Liver (tissue), 9 donors: Measurements from ENCODE around the gene ACOXL. TPM values are rescaled to one million over a fixed set of nuclear protein-coding genes. Genes with fewer than 3 reads are reported as not detected.

ENCODE experiments used
- DNase-seq: peaks from one replicate; pipeline ENCODE4 v3.0.0-alpha.2; 2017; ENCODE audit warnings: low spot score
- H3K27ac ChIP-seq, 2 donors: one replicate each; pipeline ENCODE4 v1.7.0; 2013; ENCODE audit warnings: inconsistent platforms in 2 of 2, low read length in 2 of 2, control low read depth in 1 of 2, low read depth in 1 of 2, mild to moderate bottlenecking in 1 of 2
- H3K27me3 ChIP-seq, 4 donors: one replicate each; pipeline versions ENCODE4 v1.6.1 to v1.7.0; 2013; ENCODE audit warnings: low read length in 3 of 4, inconsistent platforms in 1 of 4, mild to moderate bottlenecking in 1 of 4, moderate library complexity in 1 of 4; ENCODE audit not compliant: control insufficient read depth in 4 of 4, insufficient read depth in 4 of 4
- H3K36me3 ChIP-seq, 4 donors: one replicate each; pipeline versions ENCODE4 v1.6.1 to v1.7.0; 2013; ENCODE audit warnings: low read length in 3 of 4, mild to moderate bottlenecking in 3 of 4, low read depth in 1 of 4, moderate library complexity in 1 of 4; ENCODE audit not compliant: control insufficient read depth in 4 of 4, insufficient read depth in 3 of 4
- H3K4me1 ChIP-seq, 4 donors: one replicate each; pipeline versions ENCODE4 v1.6.1 to v1.7.0; 2013; ENCODE audit warnings: low read length in 3 of 4, mild to moderate bottlenecking in 3 of 4, moderate library complexity in 1 of 4; ENCODE audit not compliant: control insufficient read depth in 4 of 4, insufficient read depth in 4 of 4
- H3K4me3 ChIP-seq, 3 donors: one replicate each; pipeline versions ENCODE4 v1.6.1 to v1.7.0; 2013; ENCODE audit warnings: low read length in 3 of 3, control low read depth in 1 of 3, low read depth in 1 of 3, mild to moderate bottlenecking in 1 of 3
- H3K9ac ChIP-seq, 2 donors: one replicate each; pipeline ENCODE4 v1.7.0; 2013; ENCODE audit warnings: low read length in 2 of 2, mild to moderate bottlenecking in 2 of 2, moderate library complexity in 2 of 2, control low read depth in 1 of 2, low read depth in 1 of 2
- H3K9me3 ChIP-seq, 4 donors: one replicate each; pipeline versions ENCODE4 v1.6.1 to v1.7.0; 2013; ENCODE audit warnings: low read length in 3 of 4; ENCODE audit not compliant: control insufficient read depth in 4 of 4
- ATF3 ChIP-seq: IDR thresholded peaks from 2 replicates; pipeline ENCODE4 v1.6.1; 2016; ENCODE audit warnings: antibody characterized with exemption
- EGR1 ChIP-seq, 2 donors: IDR thresholded peaks; 2 replicates each; pipeline ENCODE4 v1.6.1; 2016 to 2018; ENCODE audit warnings: antibody characterized with exemption in 2 of 2, low read depth in 2 of 2
- FOXA1 ChIP-seq: IDR thresholded peaks from 2 replicates; pipeline ENCODE4 v1.6.1; 2016; ENCODE audit warnings: antibody characterized with exemption
- FOXA2 ChIP-seq: IDR thresholded peaks from 2 replicates; pipeline ENCODE4 v1.6.1; 2016; ENCODE audit warnings: antibody characterized with exemption
- GABPA ChIP-seq, 2 donors: IDR thresholded peaks in 1 of 2; conservative IDR thresholded peaks in 1 of 2; 2 replicates each; pipeline ENCODE4 v1.6.1; 2016; ENCODE audit warnings: antibody characterized with exemption in 2 of 2, mild to moderate bottlenecking in 1 of 2, moderate library complexity in 1 of 2
- HNF4A ChIP-seq, 2 donors: conservative IDR thresholded peaks; 2 replicates each; pipeline ENCODE4 v1.6.1; 2016; ENCODE audit warnings: antibody characterized with exemption in 2 of 2, mild to moderate bottlenecking in 2 of 2
- HNF4G ChIP-seq: IDR thresholded peaks from 2 replicates; pipeline ENCODE4 v1.6.1; 2016; ENCODE audit warnings: antibody characterized with exemption
- JUND ChIP-seq, 2 donors: IDR thresholded peaks; 2 replicates each; pipeline ENCODE4 v1.6.1; 2016; ENCODE audit warnings: antibody characterized with exemption in 2 of 2
- NR2F2 ChIP-seq: IDR thresholded peaks from 2 replicates; pipeline ENCODE4 v1.6.1; 2016; ENCODE audit warnings: antibody characterized with exemption
- RAD21 ChIP-seq, 2 donors: IDR thresholded peaks; 2 replicates each; pipeline ENCODE4 v1.6.1; 2016; ENCODE audit warnings: antibody characterized with exemption in 2 of 2, mild to moderate bottlenecking in 2 of 2
- RXRA ChIP-seq, 2 donors: IDR thresholded peaks; 2 replicates each; pipeline ENCODE4 v1.6.1; 2017 to 2018; ENCODE audit warnings: antibody characterized with exemption in 2 of 2, mild to moderate bottlenecking in 1 of 2
- SP1 ChIP-seq: IDR thresholded peaks from 2 replicates; pipeline ENCODE4 v1.6.1; 2018; ENCODE audit warnings: antibody characterized with exemption, mild to moderate bottlenecking
- TAF1 ChIP-seq: conservative IDR thresholded peaks from 2 replicates; pipeline ENCODE4 v1.6.1; 2016; ENCODE audit warnings: antibody characterized with exemption, mild to moderate bottlenecking
- YY1 ChIP-seq: IDR thresholded peaks from 2 replicates; pipeline ENCODE4 v1.6.1; 2016; ENCODE audit warnings: antibody characterized with exemption, mild to moderate bottlenecking
- ZBTB33 ChIP-seq: IDR thresholded peaks from 2 replicates; pipeline ENCODE4 v1.6.1; 2016; ENCODE audit warnings: antibody characterized with exemption
- WGBS: extraction: QIAGEN DNeasy Blood & Tissue Kit; methylation state at CpG from one replicate; pipeline ENCODE4 v1.1.7; 2013; 5-methylcytosine and 5-hydroxymethylcytosine counted together
- polyA plus RNA-seq, 2 donors: library from polyadenylated mRNA; stranded (reverse) in 1 of 2; unstranded in 1 of 2; fragments of 200-250 nt in 1 of 2; fragments of >200 nt in 1 of 2; fragmentation: Nextera tagmentation in 1 of 2; extraction: Ambion mirVana in 1 of 2; gene quantifications; one replicate each; pipeline versions ENCODE4 v1.2.1 to v1.2.3, GENCODE V29; 2013 to 2015
- total RNA-seq, 2 donors: library from RNA; depleted of rRNA; stranded (reverse); fragments of >200 nt; gene quantifications; one replicate each; pipeline ENCODE4 v1.2.3, GENCODE V29; 2014
- TF ChIP-seq, protein P1 (sequence below): IDR thresholded peaks from 2 replicates; pipeline ENCODE4 v1.6.1; 2016; ENCODE audit warnings: antibody characterized with exemption
- TF ChIP-seq, protein P2 (sequence below): fragments of 150-350 bp; IDR thresholded peaks from 2 replicates; pipeline ENCODE4 v1.5.1; 2017; ENCODE audit warnings: improper control_type of control experiment, low read depth, low read length; ENCODE audit not compliant: missing input control
- TF ChIP-seq, protein P3 (sequence below): IDR thresholded peaks from 2 replicates; pipeline ENCODE4 v1.6.1; 2016; ENCODE audit warnings: antibody characterized with exemption, mild to moderate bottlenecking
- donor health status: healthy.
- donor health status: healthy.
- donor health status: healthy.
- donor health status: healthy.
- donor health status: healthy.

ACOXL gene
- total and polyA plus RNA-seq, 4 donors = 0.07 TPM; not detected in 3

GRCh38 chr2:110909501-110909900 is 177.1 kb downstream of the ACOXL start:
- WGBS = 89% methylated on average over 3 of the region's 3 CpGs
- H3K4me1 ChIP-seq = no peaks in the 10 kb centered on the region
- no peaks in the 10 kb centered on the region for H3K36me3 ChIP-seq
- no peak overlapping the region for H3K4me3 ChIP-seq
- H3K27me3 ChIP-seq = no peaks in the 10 kb centered on the region
- DNase-seq = no peak
- TF ChIP-seq TAF1 (no peak), FOXA2 (no peak), HNF4A (conservative IDR thresholded peaks at IDR 0.05) (no peak), JUND (IDR thresholded peaks at IDR 0.05) (no peak), HNF4G (no peak), SP1 (no peak), NR2F2 (no peak), YY1 (no peak), FOXA1 (no peak), GABPA (IDR thresholded peaks at IDR 0.05 in 1 of 2, conservative IDR thresholded peaks at IDR 0.05 in 1 of 2) (no peak), EGR1 (IDR thresholded peaks at IDR 0.05; ENCODE audit: low read depth in 2 of 2) (no peak), ZBTB33 (no peak), RXRA (IDR thresholded peaks at IDR 0.05) (no peak), ATF3 (no peak), RAD21 (IDR thresholded peaks at IDR 0.05) (no peak)
- TF ChIP-seq, protein P1, sequence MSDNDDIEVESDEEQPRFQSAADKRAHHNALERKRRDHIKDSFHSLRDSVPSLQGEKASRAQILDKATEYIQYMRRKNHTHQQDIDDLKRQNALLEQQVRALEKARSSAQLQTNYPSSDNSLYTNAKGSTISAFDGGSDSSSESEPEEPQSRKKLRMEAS = no peak
- TF ChIP-seq, protein P2, sequence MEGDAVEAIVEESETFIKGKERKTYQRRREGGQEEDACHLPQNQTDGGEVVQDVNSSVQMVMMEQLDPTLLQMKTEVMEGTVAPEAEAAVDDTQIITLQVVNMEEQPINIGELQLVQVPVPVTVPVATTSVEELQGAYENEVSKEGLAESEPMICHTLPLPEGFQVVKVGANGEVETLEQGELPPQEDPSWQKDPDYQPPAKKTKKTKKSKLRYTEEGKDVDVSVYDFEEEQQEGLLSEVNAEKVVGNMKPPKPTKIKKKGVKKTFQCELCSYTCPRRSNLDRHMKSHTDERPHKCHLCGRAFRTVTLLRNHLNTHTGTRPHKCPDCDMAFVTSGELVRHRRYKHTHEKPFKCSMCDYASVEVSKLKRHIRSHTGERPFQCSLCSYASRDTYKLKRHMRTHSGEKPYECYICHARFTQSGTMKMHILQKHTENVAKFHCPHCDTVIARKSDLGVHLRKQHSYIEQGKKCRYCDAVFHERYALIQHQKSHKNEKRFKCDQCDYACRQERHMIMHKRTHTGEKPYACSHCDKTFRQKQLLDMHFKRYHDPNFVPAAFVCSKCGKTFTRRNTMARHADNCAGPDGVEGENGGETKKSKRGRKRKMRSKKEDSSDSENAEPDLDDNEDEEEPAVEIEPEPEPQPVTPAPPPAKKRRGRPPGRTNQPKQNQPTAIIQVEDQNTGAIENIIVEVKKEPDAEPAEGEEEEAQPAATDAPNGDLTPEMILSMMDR = no peak
- TF ChIP-seq, protein P3, sequence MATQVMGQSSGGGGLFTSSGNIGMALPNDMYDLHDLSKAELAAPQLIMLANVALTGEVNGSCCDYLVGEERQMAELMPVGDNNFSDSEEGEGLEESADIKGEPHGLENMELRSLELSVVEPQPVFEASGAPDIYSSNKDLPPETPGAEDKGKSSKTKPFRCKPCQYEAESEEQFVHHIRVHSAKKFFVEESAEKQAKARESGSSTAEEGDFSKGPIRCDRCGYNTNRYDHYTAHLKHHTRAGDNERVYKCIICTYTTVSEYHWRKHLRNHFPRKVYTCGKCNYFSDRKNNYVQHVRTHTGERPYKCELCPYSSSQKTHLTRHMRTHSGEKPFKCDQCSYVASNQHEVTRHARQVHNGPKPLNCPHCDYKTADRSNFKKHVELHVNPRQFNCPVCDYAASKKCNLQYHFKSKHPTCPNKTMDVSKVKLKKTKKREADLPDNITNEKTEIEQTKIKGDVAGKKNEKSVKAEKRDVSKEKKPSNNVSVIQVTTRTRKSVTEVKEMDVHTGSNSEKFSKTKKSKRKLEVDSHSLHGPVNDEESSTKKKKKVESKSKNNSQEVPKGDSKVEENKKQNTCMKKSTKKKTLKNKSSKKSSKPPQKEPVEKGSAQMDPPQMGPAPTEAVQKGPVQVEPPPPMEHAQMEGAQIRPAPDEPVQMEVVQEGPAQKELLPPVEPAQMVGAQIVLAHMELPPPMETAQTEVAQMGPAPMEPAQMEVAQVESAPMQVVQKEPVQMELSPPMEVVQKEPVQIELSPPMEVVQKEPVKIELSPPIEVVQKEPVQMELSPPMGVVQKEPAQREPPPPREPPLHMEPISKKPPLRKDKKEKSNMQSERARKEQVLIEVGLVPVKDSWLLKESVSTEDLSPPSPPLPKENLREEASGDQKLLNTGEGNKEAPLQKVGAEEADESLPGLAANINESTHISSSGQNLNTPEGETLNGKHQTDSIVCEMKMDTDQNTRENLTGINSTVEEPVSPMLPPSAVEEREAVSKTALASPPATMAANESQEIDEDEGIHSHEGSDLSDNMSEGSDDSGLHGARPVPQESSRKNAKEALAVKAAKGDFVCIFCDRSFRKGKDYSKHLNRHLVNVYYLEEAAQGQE = no peak
- no peak overlapping the region for H3K27ac ChIP-seq
- peaks cover 0 to 7% (median 1%) of the 10 kb centered on the region in 4 donors for H3K9me3 ChIP-seq
- no peak overlapping the region for H3K9ac ChIP-seq

DNA sequence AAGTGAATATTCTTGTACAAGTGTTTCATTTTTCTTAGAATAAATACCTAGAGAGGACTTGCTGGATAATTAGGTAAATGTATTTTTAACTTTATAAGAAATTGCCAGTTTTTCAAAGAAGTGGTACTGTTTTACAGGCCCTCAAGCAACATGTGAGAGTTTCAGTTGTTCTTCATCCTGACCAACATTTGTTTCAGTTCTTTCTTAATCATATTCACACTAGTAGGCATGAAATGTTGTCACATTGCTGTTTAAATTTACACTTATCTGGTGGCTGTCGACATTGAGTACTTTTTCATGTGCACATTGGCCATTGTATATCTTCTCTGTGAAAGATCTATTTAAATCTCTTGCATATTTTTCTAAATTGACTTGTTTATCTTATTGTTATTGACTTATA is 178.1 kb downstream of the ACOXL start:
- Histone ChIP-seq H3K4me3 (no peak overlapping the region), H3K4me1 (no peaks in the 10 kb centered on the region), H3K9me3 (peaks cover 0 to 7% (median 1%) of the 10 kb centered on the region in 4 donors), H3K36me3 (no peaks in the 10 kb centered on the region), H3K27ac (no peak overlapping the region), H3K9ac (no peak overlapping the region), H3K27me3 (no peaks in the 10 kb centered on the region)
- whole genome bisulfite sequencing = 56% methylated on average over 1 of the region's 1 CpG
- DNase-seq = no peak
- no peak for TF ChIP-seq HNF4A (conservative IDR thresholded peaks at IDR 0.05)
- no peak for TF ChIP-seq EGR1 (IDR thresholded peaks at IDR 0.05; ENCODE audit: low read depth in 2 of 2)
- TF ChIP-seq RXRA (IDR thresholded peaks at IDR 0.05) = no peak
- TF ChIP-seq, protein P3 = no peak
- no peak for TF ChIP-seq ZBTB33
